GM23338 (cell line): ENCODE results near the gene TLX1.

Source experiments
- CREB1 ChIP-seq: fragments of 250-450 bp; sonication (Bioruptor Pico); IDR thresholded peaks from 2 replicates; pipeline ENCODE4 v1.5.0; 2020; ENCODE audit warnings: low read depth, mild to moderate bottlenecking, moderate library complexity
- EZH2 ChIP-seq: fragments of 200-600 bp; sonication (generic); IDR thresholded peaks from one replicate; pipeline ENCODE4 v1.8.0; 2017; ENCODE audit warnings: antibody characterized with exemption, mild to moderate bottlenecking, low read depth; ENCODE audit not compliant: unreplicated experiment
- EZH2phosphoT487 ChIP-seq: fragments of 200-600 bp; sonication (generic); IDR thresholded peaks from one replicate; pipeline ENCODE4 v1.8.1; 2018; ENCODE audit warnings: antibody characterized with exemption; ENCODE audit not compliant: unreplicated experiment
- NANOG ChIP-seq: IDR thresholded peaks from 2 replicates; pipeline ENCODE4 v1.6.1; 2016; ENCODE audit warnings: antibody characterized with exemption, borderline replicate concordance
- POLR2AphosphoS5 ChIP-seq: IDR thresholded peaks from 2 replicates; pipeline ENCODE4 v1.6.1; 2016; ENCODE audit warnings: antibody characterized with exemption, low read depth
- TF ChIP-seq, protein P1 (sequence below), 2 experiments: fragments of 200-600 bp in 1 of 2; sonication (generic) in 1 of 2; conservative IDR thresholded peaks; 2 replicates each; pipeline versions ENCODE4 v1.5.1 to v1.6.1; 2016 to 2017; ENCODE audit warnings: antibody characterized with exemption in 2 of 2, low read depth in 2 of 2, mild to moderate bottlenecking in 2 of 2, moderate library complexity in 1 of 2
- TF ChIP-seq, protein P2 (sequence below): IDR thresholded peaks from one replicate; pipeline ENCODE4 v1.6.1; 2018; ENCODE audit warnings: antibody characterized with exemption; ENCODE audit not compliant: unreplicated experiment
- TF ChIP-seq, protein P3 (sequence below): IDR thresholded peaks from 2 replicates; pipeline ENCODE4 v1.6.1; 2016; ENCODE audit warnings: antibody characterized with exemption

DNA sequence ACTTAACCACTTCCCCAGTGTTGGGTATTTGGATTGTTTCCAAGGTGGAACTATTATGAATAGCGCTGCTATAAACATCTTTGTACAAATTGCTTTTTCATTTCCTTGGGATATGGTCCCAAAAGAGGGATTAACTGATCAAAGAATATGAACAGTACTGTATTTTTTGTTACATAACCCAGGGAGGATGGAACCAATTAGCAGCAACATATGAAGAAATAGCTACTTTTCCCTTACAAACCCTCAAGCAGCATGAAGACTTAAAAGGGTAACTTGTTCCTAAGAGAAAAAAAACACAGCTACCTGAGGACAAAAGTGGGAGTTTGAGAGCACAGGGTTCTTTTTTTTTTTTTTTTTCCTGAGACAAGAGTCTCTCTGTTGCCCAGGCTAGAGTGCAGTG is 13.1 kb upstream of the TLX1 start:
- TF ChIP-seq, protein P1, sequence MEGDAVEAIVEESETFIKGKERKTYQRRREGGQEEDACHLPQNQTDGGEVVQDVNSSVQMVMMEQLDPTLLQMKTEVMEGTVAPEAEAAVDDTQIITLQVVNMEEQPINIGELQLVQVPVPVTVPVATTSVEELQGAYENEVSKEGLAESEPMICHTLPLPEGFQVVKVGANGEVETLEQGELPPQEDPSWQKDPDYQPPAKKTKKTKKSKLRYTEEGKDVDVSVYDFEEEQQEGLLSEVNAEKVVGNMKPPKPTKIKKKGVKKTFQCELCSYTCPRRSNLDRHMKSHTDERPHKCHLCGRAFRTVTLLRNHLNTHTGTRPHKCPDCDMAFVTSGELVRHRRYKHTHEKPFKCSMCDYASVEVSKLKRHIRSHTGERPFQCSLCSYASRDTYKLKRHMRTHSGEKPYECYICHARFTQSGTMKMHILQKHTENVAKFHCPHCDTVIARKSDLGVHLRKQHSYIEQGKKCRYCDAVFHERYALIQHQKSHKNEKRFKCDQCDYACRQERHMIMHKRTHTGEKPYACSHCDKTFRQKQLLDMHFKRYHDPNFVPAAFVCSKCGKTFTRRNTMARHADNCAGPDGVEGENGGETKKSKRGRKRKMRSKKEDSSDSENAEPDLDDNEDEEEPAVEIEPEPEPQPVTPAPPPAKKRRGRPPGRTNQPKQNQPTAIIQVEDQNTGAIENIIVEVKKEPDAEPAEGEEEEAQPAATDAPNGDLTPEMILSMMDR (conservative IDR thresholded peaks at IDR 0.05; ENCODE audit: low read depth in 2 of 2): no peak
- TF ChIP-seq POLR2AphosphoS5 (no peak), EZH2 (no peak), EZH2phosphoT487 (no peak), NANOG (no peak), CREB1 (CRISPR knock-in tag) (no peak)
- TF ChIP-seq, protein P2, sequence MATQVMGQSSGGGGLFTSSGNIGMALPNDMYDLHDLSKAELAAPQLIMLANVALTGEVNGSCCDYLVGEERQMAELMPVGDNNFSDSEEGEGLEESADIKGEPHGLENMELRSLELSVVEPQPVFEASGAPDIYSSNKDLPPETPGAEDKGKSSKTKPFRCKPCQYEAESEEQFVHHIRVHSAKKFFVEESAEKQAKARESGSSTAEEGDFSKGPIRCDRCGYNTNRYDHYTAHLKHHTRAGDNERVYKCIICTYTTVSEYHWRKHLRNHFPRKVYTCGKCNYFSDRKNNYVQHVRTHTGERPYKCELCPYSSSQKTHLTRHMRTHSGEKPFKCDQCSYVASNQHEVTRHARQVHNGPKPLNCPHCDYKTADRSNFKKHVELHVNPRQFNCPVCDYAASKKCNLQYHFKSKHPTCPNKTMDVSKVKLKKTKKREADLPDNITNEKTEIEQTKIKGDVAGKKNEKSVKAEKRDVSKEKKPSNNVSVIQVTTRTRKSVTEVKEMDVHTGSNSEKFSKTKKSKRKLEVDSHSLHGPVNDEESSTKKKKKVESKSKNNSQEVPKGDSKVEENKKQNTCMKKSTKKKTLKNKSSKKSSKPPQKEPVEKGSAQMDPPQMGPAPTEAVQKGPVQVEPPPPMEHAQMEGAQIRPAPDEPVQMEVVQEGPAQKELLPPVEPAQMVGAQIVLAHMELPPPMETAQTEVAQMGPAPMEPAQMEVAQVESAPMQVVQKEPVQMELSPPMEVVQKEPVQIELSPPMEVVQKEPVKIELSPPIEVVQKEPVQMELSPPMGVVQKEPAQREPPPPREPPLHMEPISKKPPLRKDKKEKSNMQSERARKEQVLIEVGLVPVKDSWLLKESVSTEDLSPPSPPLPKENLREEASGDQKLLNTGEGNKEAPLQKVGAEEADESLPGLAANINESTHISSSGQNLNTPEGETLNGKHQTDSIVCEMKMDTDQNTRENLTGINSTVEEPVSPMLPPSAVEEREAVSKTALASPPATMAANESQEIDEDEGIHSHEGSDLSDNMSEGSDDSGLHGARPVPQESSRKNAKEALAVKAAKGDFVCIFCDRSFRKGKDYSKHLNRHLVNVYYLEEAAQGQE: no peak
- TF ChIP-seq, protein P3, sequence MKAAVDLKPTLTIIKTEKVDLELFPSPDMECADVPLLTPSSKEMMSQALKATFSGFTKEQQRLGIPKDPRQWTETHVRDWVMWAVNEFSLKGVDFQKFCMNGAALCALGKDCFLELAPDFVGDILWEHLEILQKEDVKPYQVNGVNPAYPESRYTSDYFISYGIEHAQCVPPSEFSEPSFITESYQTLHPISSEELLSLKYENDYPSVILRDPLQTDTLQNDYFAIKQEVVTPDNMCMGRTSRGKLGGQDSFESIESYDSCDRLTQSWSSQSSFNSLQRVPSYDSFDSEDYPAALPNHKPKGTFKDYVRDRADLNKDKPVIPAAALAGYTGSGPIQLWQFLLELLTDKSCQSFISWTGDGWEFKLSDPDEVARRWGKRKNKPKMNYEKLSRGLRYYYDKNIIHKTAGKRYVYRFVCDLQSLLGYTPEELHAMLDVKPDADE: no peak
